ENCODE data around the gene NCOA1.
"Not testable (repeated sequence)": the region's sequence is repeated elsewhere in the genome, so short reads cannot be mapped to it uniquely, and the experiment has no call there.

The NCOA1 gene

DNA sequence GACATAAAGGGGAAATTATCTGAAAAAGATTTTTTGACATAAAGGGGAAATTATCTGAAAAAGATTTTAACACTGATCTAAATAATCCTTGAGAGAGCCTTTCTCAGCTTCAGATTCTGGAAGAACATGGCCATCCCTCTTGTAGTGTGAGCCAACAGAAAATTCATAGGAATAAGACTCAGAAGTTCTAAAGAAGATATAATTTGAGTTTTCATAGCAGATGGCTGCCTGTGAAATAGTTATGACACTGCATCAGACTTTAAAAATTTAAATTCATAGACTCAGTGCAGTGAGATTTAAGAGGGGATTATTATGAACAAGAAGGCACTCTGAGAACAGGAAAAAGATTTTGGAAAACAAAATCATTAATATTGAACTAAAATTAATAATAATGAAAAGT lies 50.6 kb downstream of the NCOA1 start:
- DNase-seq = no peak

DNA sequence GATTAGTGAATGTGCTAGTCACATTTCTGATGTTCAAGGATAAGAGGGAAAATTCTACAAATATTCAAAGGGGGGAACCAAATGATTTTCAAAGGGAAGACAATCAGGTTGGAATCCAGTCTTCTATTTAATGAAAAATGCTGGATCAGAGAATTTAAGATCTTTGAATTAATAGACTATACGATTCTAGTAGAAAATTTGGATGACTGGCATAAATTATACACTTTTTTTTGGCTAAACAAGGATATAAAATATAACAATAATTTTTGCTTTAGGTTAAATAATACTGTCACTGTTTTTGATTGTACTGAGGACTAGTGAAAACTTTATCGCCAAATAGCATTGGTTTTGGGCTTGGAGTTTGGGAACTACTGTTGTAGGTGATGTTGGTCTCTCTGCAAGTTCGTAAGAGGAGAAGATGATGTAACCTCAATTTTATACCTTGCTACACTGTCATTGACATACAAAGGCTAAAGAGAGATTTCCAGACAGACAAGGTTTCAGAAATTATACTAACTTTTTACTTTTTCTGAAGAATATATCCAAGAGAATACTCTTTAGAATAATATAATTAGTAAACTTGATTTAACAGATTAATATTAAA lies 51.3 kb downstream of the NCOA1 start:
- no peak for DNase-seq

DNA sequence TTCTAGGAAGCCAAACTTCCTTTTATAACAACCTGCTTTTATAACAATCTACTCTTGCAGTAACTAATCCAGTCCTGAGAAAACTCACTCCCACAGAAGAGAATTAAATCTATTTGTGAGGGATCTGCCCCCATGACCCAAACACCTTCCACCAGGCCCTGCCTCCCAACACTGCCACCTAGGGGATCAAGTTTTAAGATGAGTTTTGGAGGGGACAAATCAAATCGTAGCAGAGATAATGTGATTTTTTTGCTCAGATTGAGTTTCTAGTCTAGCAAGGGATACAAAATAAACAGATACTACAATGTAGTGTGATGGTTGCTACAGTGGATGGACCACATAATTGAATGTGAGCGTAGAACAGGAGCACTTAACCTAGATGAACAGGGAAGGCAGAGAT lies 52.2 kb downstream of the NCOA1 start:
- no peak for DNase-seq

DNA sequence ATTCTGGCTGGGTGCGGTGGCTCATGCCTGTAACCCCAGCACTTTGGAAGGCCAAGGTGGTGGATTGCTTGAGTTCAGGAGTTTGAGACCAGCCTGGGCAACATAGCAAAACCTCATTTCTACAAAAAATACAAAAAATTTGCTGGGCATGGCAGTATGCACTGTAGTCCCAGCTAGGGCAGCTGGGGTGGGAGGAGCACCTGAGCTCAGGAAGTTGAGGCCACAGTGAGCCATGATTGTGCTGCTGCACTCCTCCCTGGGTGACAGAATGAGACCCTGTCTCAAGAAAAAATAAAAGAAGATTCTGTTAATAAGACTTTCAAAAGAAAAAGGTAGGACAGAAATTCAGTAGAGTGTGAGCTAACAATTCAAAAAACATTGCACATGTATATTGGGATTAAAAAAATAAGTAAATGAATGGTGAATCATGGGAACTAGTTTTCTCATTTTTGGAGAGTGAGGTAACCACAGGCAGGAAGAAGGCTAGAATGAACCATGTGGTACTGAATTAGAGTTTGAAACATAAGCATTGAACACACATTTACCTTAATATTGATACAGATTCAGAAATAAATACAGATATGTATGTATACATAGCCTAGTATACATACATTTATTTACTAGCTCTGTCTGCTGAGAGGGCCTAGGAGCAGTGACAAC lies 53.5 kb downstream of the NCOA1 start:
- no peak for DNase-seq

DNA sequence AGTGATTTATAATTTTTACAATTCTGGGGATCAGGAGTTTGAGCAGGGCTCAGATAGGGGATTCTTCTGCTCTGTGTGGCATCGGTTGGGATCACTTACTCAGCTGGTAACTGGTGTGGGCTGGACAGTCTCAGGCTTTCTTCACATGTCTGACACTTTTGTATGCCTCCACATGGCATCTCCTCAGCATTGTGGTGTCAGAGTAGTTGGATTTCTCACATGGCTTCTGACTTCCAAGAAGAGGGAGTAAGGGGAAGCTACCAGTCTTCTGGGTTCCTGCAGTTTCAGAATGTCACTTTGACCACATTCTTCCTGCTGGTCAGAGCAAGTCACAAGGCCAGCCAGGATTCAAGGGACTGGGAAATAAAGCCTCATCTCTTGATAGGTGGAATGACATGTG lies 55.6 kb downstream of the NCOA1 start:
- no peak for DNase-seq

DNA sequence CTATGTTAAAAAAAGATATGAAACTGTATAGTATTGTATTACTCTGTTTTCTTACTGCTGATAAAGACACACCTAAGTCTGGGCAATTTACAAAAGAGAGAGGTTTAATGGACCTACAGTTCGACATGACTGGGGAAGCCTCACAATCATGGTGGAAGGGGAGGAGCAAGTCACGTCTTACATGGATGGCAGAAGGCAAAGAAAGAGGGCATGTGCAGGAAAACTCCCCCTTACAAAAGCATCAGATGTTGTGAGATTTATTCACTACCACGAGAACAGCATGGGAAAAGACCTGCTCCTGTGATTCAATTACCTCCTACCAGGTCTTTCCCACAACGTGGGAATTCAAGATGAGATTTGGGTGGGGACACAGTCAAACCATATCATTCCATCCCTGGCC lies 57.0 kb downstream of the NCOA1 start:
- no peak for DNase-seq

DNA sequence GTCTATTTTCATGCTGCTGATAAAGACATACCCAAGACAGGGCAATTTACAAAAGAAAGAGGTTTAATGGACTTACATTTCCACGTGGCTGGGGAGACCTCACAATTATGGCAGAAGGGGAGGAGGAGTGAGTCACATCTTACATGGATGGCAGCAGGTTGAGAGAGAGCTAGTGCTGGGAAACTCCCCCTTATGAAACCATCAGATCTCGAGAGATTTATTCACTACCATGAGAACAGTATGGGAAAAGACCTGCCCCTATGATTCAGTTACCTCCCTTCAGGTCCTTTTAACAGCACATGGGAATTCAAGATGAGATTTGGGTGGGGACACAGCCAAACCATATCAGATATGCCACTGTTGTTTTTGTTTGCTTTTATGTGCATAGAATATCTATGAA lies 59.2 kb downstream of the NCOA1 start:
- DNase-seq = not testable (repeated sequence)

DNA sequence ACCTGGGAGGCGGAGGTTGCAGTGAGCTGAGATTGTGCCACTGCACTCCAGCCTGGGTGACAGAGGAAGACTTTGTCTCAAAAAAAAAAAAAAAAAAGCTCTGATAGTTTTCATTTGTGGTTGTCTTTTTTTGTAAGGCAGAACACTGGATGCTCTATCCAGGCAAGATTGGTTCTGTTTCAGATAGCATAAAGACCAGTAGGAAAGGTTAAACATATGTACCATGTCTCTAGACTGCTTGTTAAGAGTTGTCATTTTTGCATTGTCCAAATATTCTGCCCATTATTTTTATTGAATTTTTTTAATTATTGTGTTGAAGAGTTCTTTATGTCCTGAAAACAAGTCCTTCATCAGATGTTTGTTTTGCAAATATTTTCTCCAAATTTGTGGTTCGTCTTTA lies 60.0 kb downstream of the NCOA1 start:
- no peak for DNase-seq

DNA sequence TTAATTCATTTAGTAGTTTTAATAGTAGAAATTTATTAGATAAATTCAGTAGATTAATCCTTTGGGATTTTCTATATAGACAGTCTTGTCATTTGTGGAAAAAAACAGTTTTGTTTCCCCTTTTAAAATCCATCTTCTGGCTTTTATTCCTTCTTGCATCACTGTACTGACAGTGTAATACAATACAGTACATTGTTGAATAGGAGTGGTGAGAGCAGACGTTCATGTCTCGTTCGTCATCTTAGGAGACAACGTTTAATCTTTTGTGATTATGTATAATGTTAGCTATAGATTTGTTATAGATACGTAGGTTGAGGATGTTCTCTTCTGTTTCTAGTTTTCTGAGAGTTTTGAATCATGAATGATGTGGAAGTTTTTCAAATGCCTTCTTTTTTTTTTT lies 61.8 kb downstream of the NCOA1 start:
- DNase-seq = no peak

DNA sequence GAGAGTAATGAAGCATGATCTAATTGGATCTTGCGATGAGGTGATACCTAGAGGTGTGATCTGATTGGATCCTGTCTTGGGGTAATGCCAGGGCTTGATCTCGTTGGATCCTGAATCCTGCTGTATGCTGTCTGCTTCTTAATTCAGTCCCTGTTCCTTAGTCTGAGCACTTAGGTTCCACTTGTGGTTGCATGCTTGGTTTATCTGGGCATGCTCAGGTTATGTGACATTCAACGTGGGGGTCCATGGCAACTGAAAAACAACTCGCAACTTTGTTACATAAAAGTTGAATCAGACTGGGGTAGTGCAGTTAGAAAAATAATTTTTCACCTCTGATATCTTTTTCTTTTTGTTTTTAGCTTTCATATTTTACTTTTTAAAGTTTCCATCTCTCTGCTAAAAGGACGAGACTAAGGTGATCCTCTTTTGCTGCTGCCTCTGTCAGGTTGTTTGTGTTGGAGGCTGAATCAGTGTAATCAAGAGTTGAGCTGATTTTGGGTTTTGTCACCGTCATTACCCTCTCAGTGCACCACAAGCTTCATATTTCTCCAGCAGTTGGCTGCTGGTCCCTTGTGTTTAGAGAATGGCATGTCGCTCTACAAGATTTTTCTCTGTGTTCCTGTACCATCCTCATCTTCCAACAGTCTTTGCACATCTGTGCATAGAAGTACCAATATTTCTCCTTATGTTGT lies 67.9 kb downstream of the NCOA1 start:
- DNase-seq = no peak

DNA sequence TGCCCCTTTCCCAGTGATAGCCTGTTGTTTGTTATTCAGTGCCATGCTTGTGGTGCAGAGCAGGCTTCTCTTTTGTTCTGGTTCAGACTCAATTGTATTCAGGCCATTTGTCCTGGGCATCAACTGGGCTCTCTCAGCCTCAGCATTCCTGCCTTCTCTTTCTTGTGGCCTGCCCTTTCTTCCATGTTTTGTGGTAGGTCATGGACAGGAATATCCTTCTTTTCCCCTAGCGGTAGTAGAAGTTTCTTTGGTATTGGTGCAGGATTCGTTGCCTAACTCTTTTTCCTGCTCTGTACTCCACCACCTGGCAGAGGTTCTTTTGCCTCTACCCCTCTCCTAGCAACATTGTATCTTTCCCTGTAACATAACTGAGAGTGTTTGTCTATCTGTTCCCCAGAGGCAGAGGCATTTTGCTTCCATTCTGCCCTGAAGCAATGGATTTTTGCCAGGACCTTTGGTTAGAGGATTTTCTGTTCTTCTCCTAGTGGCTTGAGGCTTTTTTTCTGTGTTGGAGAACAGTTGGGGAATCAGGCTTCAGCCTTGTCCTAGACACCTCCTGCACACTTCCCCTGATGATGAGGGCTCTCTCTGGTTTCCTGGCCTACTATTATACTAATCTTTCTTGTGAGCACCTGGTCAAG lies 68.5 kb downstream of the NCOA1 start:
- peak in 1 of 14 donors; percentile 33 for DNase-seq

DNA sequence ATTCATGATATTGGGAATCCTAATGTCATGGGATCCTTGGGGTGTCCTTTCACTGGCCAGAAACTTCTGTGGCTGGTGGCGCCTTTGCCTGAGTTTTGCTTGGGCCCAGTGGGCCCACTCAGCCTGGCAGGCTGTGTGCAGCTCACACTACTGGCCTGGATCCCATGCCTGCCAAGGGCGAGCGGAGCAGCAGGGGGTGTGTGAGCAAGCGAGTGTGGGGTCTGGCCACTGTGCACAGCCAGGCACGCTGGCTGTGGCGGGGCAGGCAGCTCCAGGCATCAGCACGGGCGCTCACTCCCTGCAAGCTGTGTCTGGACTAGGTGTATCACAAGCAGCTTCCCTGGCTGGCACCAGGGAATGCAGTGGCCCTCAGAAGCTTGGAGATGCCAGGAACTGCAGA lies 74.5 kb downstream of the NCOA1 start:
- DNase-seq = no peak

DNA sequence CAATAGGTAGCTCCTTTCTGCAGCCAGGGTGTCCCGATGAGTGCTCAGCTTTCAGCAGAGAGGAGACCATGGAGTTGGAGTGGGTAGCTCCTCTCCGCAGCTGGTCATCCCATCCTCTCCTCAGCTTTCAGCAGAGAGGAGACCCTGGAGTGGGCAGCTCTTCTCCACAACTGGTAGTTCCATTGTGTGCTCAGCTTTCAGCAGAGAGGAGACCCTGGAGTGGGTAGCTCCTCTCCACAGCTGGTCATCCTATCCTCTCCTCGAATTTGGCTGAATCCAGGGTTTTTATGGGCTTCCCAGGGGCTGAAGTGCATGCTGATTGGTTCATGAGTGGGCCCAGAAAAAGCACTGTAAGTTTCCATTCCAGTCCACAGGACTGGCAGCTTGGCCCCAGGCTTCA lies 75.2 kb downstream of the NCOA1 start:
- no peak for DNase-seq

DNA sequence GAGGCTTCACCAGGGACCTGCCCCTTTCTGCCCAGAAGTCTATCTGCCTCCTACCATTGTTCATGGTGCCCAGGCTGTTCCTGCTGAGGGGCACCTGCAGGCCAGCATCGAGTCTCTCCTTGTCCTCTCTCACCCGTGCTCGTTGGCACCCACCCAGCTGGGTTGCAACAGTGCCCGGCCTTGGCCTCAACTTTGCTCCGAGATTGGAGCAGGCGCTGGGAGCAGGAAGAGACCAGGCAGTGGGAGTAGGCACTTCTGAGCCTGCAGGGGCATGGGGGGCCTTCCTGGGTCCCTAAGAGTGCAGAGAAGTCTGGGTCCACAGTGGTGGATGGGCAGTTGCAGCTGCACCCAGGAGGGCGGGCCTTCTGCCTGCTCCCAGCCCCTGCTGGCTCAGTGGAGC lies 75.6 kb downstream of the NCOA1 start:
- no peak for DNase-seq

DNA sequence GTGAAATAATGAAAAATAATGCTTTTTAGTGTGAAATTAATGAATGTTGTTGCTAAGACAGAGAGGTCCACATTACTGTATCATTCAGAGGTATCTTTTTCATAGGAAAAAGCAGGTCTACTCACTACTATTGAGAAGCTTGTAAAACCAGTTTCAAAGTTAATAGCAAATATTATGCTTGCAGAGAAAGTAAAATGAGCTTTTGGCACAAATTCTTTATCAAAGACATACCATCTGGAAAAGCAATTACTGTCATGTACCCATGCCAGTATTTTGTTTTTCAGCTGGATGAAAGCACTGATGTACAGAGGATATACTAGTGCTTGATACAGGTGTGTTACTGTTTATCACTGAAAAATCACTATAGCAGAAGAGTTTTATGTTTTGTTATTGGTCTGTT lies 77.5 kb downstream of the NCOA1 start:
- no peak for DNase-seq

DNA sequence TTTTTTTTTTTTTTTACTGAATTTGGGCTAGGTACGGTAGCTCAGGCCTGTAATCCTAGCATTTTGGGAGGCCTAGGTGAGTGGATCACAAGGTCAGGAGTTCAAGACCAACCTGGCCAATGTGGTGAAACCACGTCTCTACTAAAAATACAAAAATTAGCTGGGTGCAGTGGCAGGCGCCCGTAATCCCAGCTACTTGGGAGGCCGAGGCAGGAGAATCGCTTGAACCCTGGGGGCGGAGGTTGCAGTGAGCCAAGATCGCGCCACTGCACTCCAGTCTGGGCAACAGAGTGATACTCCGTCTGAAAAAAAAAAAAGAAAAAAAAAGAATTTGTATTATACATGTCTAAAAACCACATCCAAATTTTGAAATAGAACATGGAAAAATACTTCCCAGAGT lies 78.5 kb downstream of the NCOA1 start:
- DNase-seq = not testable (repeated sequence)

DNA sequence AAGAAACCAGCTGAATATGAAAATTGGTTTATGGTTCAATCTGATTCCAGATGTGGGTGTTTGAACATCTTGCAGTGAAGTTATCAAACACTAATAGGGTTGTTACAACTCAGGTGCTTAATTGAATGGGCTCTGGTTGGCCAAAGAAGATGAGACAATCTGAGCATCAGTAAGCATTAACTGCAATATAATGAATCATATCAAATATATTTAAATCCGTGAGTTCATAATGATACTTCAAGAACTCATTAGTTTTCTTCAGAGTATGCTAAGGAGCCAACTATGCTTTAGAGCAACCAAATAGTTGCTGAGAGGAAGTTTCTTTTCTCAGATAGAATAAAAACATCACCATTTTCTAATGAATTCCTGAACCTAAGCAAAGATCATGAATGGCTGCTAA lies 79.2 kb downstream of the NCOA1 start:
- no peak for DNase-seq

DNA sequence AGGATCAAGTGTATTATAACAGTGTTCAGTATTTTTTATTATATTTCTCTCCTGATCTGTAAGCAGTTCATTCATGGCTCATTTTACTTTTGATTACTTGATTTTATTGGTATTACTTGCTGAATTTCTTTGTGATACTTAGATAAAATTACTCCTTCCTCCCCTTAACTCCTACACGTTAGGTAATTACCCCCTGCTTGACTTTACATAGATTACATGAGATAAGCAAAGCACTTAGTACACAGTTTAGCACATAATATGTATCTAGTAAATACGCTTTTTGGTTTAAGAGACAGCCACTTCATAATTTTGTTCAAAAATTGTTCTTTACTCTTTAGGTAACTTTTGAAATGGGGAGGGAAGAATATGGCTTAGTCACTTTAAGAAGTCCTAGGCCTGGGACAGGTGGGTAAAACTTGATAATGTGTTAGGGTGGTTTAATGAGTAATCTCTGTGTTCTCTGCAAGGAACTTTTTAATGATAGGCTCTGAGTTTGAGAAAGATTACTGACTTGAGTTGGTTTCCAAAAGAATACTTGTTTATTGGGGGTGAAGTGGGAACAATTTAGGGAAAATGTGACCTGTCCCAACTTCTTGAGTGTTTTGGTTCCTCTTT lies 80.9 kb downstream of the NCOA1 start:
- DNase-seq = no peak

DNA sequence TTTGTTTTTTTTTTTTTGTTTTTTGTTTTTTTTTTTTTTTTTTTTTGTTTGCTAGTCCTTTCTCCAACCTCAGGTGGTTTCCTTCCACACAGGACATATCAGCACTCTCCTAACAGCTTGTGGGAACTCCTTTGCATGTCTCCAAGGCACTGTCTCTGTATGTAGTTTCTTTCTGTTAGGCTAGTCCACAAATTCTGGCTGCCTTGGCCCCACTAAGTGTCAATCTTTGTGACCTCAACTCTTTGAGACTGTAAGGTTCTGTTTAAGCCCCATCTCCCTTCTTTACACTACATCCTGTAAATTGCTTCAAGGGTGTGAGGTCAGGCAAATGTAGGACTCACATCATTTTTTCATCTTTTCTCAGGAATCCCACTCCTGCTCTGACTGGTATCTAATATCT lies 85.1 kb downstream of the NCOA1 start:
- DNase-seq = no peak

DNA sequence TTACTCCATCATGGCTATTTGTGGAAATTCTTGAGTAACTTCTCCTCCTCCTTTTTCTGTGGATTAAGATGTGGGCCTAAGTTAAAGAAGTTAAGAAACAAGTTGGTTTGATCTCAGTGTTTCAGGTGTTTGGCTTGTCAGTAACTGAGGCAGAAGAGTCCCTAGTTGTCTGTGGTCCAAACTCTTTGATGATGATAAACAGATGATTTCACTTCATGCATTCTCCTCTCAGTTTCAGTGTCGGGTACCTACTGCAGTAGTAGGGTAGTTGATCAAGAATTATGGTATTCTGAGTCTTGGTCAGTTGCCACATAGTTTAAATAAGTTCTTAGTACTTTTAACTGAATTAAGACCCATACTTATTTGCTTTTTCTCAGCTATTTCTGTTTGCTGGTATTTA lies 85.6 kb downstream of the NCOA1 start:
- DNase-seq = no peak

DNA sequence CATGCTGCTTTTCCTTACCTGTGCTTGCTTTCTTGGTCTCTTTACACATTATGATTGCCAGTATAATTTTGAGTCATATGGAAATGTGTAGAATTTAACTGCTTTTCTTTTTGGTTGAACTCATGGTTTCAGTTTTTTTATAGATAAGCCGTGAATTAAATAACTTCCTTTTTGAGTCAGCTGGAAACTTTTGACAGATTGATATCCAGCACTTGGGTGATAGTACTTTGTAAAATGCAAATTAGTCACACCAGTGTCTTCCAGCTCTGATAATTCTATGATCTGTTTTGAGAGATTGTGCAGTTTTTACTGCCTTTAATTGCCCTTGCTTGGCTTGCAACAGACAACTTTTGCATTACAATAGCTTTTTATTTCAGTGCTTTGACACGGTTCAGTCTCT lies 86.4 kb downstream of the NCOA1 start:
- no peak for DNase-seq

DNA sequence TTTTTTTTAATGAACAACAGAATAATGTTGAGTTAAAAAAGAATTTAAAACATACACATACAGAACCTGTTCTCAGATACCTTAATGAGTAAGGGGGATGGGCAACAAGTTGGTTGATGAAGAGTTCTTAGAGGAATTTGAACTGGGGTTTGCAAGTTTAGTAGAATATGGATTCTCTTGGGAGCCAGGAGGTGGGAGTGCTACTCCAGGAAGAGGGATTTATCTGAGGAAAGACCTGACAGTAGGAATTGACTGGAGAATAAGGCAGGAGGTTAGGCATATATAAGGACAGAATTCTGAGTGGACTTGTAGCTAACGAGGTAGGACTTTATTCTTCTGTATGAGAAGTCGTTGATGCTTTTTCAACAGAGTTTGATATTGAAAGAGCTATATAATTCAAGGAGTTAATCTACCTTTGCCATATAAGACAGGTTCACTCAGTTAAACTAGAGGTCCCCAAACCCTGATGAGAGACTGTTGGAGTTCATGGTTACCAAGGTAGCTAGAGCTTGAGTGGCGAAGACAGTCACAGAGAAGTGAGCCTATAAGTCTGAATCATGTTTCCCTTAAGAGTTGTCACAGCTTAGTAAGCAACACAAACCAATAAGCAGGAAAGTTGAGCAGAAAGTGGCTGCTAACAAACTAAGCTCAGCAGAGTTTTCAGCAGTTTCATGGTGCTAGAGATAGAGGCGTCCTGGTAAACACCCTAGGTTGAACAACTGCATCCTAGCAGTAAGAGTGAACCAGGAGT lies 88.2 kb downstream of the NCOA1 start:
- DNase-seq = no peak

DNA sequence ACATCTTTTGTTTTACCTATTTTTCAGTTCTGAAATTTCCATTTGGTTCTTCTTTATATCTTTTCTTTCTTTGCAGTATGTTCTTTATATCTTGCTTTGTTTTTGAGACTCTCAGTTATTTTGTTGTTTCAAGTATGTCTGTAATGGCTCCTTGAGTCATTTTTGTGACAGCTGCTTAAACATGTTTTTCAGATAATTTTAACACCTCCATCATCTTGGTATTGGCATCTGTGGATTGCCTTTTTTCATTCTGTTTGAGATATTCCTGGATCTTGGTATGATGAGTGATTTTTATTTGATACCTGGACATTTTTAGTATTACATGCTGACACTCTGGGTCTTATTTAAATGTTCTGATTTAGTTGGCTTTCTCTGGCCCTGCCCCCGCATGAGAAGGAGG lies 89.5 kb downstream of the NCOA1 start:
- no peak for DNase-seq

Measured in C1 segment of cervical spinal cord (tissue), 14 donors.